NCI-H345 (cell line): ENCODE measurements around the gene PTP4A1.
"Not testable (repeated sequence)": the region's sequence is repeated elsewhere in the genome, so short reads cannot be mapped to it uniquely, and the experiment has no call there.

Source experiments
- DNase-seq: peaks from one replicate; lab custom pipeline; 2025; lab: John Stamatoyannopoulos, UW

The PTP4A1 gene

DNA sequence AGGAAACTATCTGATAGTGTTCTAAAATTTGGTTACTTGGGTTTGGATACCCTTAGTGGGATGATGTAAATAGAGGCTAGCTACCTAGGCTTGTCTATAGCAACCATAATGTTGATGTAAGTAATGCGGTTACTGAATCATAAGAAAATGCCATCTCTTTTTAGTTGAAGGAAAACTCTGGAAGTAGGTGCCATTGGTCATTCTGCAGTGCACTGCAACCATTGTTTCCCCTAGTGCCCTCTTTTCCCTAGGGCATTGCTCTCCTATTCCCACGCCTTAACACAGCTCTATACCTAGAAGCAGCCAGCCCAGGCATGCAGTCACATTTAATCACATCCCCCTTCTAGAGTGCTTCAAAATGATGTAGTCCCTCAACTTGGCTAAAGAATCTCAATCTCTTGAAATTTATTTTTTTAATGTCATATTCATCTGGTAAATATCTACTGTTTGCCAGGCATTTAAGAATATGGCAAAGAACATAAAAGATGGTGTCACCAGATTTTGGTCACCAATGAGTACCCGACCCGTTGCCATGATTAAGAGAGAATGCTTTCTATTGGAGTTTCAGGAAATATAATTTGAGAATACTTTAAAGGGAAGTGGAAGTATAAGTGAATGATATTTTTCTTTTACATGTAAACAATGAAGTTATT is 10.4 kb downstream of the PTP4A1 start:
- DNase-seq, result no peak

DNA sequence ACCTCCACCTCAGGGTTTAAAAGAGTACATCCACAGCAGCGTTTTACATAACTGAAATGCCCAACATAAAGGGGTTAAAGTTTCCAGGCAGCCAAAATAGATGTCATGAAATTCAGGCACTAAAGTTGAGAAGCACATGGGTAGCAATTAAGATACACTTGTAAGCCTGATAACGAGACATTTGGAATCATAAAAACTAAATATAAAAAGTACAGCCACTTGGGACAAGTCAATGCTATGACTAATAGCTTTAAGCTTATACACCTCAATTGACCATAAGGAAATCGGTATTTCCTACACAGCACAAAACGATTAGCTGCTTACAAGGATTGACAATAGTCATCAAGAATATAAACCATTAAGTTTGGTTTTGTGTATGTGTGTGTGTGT is 11.8 kb downstream of the PTP4A1 start:
- DNase-seq, result no peak

DNA sequence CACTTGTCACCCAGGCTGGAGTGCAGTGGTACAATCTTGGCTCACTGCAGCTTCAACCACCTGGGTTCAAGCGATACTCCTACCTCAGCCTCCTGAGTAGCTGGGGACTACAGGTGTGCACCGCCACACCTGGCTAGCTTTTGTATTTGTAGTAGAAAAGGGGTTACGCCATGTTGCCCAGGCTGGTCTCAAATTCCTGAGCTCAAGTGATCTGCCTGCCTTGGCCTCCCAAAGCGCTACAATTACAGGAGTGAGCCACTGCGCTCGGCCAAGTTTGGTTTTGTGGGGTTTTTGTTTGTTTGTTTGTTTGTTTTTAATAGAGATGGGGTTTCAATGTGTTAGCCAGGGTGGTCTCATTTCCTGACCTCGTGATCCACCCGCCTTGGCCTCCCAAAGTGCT is 12.3 kb downstream of the PTP4A1 start:
- no peak for DNase-seq

DNA sequence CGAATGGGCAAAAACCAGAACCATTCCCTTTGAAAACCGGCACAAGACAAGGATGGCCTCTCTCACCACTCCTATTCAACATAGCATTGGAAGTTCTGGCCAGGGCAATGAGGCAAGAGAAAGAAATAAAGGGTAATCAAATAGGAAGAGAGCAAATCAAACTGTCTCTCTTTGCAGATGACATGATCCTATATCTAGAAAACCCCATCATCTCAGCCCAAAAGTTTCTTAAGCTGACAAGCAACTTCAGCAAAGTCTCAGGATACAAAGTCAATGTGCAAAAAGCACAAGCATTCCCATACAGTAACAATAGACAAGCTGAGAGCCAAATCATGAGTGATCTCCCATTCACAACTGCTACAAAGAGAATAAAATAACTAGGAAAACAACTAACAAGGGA is 13.4 kb downstream of the PTP4A1 start:
- DNase-seq, result not testable (repeated sequence)

DNA sequence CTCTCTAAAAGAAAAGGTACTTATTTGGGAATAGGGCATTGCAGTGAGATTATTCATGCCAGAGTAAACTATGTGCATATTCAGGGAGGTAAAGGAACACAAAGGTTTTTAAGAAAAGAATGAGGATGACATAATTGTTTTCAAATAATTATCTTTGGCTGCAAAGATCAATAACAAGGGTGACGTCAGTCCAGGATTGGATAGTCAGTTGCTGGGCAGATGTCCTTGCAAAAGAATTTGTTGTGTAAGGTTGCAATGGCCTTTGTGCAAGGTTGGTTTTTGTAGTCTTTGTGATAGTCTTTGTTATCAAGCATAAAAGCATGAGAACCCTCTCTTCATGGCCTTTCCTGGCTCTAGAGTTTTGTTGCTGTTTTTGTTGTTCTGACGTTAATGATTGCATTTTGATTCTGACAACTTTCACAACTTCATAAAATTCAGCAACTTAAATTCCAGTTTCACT is 17.7 kb downstream of the PTP4A1 start:
- DNase-seq, result no peak

DNA sequence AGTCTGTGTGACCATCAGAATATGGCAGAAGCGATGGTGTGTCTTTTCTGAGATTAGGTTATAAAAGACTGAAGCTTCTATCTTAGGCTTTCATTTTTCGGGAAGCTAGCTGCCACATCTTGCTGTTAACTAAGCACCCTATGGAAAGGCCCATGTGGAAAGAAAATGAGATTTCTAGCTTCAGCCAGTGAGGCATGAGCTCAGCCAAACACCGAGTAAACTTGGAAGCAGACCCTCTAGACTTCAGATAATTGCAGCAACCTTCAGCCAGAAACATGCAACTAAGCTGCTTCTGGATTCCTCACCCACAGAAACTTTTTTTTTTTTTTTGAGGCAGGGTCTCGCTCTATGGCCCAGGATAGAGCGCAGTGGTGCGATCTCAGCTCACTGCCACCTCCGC is 20.6 kb downstream of the PTP4A1 start:
- DNase-seq, result no peak

DNA sequence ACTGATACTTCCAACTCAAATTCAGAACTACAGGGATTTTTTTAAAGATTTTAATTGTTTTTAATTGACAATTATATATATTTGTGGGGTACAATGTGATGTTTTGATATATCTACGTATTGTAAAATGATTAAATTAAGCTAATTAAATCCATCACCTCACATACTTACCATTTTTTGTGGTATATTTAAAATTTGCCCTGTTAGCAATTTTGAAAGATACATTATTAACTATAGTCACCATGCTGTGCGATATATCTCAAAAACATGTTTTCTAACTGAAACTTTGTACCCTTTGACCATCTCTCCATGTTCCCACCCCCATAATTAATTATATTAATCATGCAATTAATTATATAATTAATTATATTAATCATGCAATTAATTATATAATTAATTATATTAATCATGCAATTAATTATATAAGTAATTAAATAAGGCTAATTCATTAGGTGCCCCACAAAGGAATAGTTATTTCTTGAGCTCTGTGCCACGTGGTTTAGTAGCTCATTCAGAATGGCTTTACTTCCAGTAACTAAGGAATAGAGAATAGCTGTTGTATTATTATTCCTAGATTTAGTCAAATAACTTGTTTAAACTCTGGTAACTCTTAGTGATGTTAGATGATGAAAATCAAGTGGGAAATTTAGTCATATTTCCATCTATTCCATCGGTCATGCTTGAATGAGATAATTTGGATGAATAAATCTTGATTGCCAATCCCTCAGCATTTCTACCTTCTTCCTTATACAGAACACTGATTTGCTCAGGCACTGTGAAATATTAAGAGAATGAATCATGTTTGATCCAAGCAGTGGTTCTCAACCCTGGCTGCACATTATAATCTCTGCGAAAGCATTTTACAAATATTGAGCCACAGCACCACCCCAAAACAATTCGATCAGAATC is 25.1 kb downstream of the PTP4A1 start:
- no peak for DNase-seq

DNA sequence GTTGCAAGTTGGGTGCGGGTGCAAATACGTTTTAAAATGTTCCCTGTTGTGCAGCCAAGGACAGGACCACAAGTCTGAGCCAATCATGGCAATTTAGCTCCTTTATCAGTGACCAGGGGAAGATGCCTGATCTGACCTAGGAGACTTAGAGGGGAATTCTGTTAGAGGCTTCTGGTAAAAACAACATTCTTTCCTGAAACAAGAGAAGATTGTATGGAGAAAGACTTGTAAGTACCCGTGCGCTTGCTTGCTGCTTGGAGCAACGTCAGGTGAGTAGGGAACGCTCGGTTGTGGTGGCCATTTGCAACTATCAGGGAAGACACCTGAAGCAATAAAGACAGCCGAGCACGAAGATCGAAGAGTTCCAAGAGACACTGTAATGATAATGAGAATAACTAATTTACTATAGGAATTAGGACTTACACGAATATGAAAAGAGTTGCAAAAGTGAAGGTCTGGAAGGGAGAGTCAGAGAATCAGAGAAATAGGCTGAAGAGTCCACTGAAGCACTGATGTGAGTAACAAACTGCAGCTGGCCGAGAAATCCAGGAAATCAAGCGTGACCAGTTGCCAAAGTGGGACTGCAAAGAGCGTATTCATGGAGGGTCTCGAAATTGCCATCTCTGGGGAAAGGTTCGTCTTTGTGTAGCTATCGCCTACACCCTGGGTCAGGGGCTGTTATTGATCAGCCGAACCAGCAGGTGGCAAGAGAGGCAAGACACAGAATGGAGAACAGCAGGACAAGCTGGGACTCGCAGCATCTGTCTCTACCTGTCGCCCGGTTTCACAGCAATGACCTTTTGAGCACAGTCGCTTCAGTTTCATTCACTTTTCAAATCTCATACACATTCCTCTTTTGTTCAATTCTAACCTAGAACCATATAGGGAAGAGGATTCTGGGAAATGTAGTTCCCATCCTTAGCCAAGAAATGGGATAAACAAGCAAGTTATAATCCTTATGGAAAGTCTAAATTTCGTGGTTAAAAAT is 26.1 kb downstream of the PTP4A1 start:
- DNase-seq, result peak; percentile 82

DNA sequence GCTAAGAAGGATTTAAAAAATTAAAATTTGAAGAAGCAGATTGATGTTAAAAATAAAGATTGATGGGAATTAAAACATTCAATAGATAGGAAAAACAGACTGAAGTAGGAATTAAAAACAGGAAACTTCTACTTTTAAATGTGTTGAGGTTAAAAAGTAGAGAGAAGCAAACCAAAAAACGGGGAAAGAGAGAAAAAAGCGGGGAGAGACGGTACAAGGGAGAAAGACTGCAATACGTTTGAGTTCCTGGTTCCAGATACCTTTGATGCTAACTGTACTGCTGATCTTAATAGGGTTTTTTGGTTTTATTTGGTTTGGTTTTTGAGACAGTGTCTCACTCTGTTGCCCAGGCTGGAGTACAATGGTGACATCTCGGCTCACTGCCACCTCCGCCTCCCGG is 27.0 kb downstream of the PTP4A1 start:
- no peak for DNase-seq

DNA sequence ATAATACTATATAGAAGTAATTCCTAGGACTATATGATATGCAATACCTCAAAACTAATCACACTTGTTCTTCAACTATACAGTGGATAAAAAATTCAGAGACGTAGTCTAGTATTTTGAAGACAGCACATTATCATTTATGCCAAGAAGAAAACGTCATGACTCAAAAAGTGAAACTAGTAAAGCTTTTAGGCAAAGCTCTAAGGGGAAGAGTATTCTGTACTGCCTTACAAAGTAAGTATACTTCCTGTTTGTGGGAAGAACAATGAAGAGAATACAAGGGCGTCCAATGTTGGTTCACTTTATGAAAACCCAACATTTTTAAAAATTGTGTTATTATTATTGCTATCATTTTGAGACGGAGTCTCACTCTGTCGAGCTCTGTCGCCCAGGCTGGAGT is 27.9 kb downstream of the PTP4A1 start:
- no peak for DNase-seq

DNA sequence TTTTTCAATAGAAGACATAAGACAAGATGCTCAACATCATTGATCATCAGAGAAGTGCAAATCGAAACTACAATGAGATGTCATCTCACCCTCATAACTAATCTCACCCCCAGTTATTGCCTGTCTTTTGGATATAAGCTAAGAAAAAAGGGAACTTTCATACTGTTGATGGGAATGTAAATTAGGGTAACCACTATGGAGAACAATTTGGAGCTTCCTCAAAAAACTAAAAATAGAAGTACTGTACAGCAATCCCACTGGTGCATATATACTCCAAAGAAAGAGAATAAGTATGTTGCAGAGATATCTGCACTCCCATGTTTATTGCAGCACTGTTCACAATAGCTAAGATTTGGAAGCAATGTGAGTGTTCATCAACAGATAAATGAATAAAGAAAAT is 37.0 kb downstream of the PTP4A1 start:
- no peak for DNase-seq

DNA sequence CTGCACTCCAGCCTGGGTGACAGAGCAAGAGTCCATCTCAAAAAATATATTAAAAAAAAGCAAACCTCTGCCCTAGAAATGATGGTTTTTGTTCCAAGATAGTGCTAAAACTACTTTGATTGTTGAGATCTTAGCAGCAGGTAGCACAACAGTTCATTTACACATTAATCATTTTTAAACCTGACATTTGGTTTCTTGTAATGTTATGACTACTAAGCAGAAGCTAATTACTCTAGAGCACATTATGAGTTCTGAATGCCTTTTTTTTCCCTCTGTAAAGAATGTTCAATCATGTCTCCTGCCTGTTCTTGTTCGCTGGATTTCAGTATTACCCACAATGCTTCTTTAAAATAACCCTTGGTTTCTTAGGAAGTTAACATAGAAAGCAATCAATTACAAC is 38.7 kb downstream of the PTP4A1 start:
- DNase-seq, result no peak

DNA sequence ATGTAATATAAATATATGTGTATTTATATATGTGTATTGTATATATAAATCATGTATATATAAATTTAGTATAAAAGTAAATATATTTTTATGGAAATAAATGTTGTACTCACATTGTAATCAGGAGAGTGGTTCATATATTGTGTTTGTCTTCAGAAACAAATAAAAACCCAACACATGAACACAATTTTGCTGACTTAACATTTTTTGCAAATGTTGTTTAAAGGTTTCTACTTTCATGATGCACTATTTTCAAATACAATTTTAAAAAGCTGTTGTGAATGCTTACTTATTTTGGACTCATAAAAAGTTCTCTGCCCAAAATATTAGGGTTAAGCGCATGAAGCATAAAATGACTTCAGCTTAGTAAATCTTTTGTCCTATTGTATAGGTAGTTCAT is 39.3 kb downstream of the PTP4A1 start:
- no peak for DNase-seq

DNA sequence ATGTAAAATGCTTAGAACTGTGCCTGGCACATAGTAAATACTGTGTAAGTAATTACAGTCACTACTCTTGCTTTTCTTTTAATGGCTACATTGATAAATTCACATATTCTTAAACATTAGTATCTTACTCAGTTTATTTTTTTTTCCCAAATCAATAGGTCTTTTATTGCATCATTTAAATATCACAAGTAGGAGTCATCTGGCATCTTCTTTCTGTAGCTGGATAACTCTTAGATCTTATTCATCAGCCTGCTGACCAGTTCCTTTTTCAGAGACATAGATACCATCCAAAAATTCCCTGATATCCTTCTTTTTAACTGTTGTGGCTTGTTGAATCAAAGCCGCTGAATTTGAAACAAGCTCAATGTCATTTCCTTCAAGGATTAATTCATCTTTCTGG is 43.3 kb downstream of the PTP4A1 start:
- no peak for DNase-seq
